Measurements from ENCODE around the gene GLIS1.

GLIS1 gene

DNA sequence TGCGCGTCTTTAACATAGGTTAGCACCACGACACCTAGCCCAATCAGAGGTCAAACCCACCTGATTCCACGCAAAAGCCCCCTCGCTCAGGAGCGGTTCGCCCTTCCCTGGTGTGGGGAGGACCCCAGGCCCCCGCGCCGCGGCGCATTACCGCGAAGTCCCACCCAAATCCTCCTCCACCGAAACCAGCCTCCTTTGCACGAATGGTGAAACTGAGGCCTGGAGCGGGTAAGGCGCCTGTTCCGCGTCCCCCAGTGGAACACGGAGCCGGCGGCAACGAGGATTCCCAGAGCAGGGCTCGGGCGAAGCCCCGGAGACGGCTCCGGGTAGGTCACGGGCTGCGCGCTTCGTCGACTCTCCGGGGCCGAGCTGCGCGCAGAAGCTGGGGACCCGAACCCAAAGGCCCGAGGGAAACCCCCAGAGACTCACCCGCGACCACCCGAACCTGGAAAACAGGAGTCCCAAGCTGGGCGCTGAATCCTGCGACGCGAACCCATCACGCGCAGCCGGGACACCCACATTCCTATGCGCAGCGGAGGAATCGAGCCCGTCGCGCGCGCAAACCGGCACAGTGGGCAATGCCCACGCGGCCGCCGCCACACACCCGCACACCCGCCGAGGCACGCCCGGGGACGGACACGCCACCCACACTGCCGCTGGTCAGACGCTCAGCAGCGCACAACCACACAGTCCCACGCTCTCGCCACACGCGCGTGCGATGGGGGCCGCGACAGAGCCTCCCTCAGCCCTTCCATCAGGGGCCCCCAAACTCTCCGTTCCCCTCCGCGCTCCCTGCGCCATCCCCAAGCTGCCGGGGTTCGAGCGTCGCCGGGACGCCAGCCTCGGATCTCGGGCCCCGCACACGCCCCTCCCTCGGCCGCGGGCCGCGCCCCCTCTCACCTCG, 507 bp downstream of the GLIS1 start:
- H3K27me3 ChIP-seq (ENCODE audit: low read length) = no peaks in the 10 kb centered on the region
- H3K4me3 ChIP-seq (ENCODE audit: insufficient read depth, low read length, poor library complexity, severe bottlenecking) = no peak overlapping the region
- no peak overlapping the region for H2AFZ ChIP-seq (ENCODE audit: low read depth, low read length, severe bottlenecking)
- H4K20me1 ChIP-seq (ENCODE audit: low read depth, low read length) = no peaks in the 10 kb centered on the region
- TF ChIP-seq, protein P1, sequence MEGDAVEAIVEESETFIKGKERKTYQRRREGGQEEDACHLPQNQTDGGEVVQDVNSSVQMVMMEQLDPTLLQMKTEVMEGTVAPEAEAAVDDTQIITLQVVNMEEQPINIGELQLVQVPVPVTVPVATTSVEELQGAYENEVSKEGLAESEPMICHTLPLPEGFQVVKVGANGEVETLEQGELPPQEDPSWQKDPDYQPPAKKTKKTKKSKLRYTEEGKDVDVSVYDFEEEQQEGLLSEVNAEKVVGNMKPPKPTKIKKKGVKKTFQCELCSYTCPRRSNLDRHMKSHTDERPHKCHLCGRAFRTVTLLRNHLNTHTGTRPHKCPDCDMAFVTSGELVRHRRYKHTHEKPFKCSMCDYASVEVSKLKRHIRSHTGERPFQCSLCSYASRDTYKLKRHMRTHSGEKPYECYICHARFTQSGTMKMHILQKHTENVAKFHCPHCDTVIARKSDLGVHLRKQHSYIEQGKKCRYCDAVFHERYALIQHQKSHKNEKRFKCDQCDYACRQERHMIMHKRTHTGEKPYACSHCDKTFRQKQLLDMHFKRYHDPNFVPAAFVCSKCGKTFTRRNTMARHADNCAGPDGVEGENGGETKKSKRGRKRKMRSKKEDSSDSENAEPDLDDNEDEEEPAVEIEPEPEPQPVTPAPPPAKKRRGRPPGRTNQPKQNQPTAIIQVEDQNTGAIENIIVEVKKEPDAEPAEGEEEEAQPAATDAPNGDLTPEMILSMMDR (IDR thresholded peaks at IDR 0.05; ENCODE audit: insufficient read depth, low read length, poor library complexity, severe bottlenecking) = no peak
- no peak for TF ChIP-seq EZH2phosphoT487 (conservative IDR thresholded peaks at IDR 0.05; ENCODE audit: low read length)
- no peak overlapping the region for H3K9ac ChIP-seq (ENCODE audit: low read length)
- H3K79me2 ChIP-seq (ENCODE audit: insufficient read depth, low read length) = no peaks in the 10 kb centered on the region
- no peaks in the 10 kb centered on the region for H3K36me3 ChIP-seq (ENCODE audit: low read length)
- H3K9me3 ChIP-seq (ENCODE audit: insufficient read depth, low read length) = peaks cover 6% of the 10 kb centered on the region
- H3K9me2 ChIP-seq (replicated peaks; ENCODE audit: insufficient read depth, low read length) = no peaks in the 10 kb centered on the region
- no peak overlapping the region for H3K27ac ChIP-seq (ENCODE audit: low read depth, low read length)
- H3F3A ChIP-seq (ENCODE audit: insufficient read depth) = no peaks in the 10 kb centered on the region
- H3K4me2 ChIP-seq (ENCODE audit: low read depth, low read length, poor library complexity, severe bottlenecking) = peak overlapping the region; percentile 51

DNA sequence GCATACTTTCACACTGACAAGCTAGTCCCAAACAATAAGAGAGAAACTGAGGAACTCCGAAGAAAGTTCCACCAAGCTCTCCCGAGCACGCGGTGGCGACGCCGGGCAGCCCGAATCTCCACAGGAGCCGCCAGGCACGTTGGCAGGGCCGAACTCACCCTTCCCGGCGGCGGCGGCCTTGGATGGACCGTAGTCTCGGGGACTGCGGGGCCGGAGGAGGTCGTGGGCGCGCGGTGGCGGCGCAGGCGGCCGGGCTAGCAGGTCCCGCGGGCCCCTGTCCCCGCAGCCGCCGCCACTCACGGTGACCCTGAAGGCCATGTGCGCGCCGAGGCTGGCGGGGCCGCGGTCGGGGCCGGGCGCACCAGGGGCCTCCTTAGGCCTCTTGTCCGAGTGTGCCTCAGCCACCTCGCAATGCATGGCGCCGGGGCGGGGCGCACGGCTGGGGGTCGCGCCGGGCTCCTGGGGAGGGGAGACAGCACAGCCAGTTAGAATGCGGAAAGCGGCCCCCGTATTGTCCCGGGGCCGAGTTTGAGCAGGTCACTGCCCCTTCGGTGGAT, 1.2 kb downstream of the GLIS1 start:
- H3K4me2 ChIP-seq (ENCODE audit: low read depth, low read length, poor library complexity, severe bottlenecking) = no peak overlapping the region
- no peak for TF ChIP-seq EZH2phosphoT487 (conservative IDR thresholded peaks at IDR 0.05; ENCODE audit: low read length)
- TF ChIP-seq, protein P1 (IDR thresholded peaks at IDR 0.05; ENCODE audit: insufficient read depth, low read length, poor library complexity, severe bottlenecking) = no peak
- H3K9ac ChIP-seq (ENCODE audit: low read length) = no peak overlapping the region
- no peaks in the 10 kb centered on the region for H4K20me1 ChIP-seq (ENCODE audit: low read depth, low read length)
- H3K36me3 ChIP-seq (ENCODE audit: low read length) = no peaks in the 10 kb centered on the region
- H3K9me2 ChIP-seq (replicated peaks; ENCODE audit: insufficient read depth, low read length) = no peaks in the 10 kb centered on the region
- H3K27me3 ChIP-seq (ENCODE audit: low read length) = no peaks in the 10 kb centered on the region
- H3K9me3 ChIP-seq (ENCODE audit: insufficient read depth, low read length) = peaks cover 2% of the 10 kb centered on the region; the same call in 1 of the 2 replicates
- H3K79me2 ChIP-seq (ENCODE audit: insufficient read depth, low read length) = no peaks in the 10 kb centered on the region
- H3K4me3 ChIP-seq (ENCODE audit: insufficient read depth, low read length, poor library complexity, severe bottlenecking) = no peak overlapping the region
- no peak overlapping the region for H3K27ac ChIP-seq (ENCODE audit: low read depth, low read length)
- no peak overlapping the region for H2AFZ ChIP-seq (ENCODE audit: low read depth, low read length, severe bottlenecking)
- H3F3A ChIP-seq (ENCODE audit: insufficient read depth) = no peaks in the 10 kb centered on the region

DNA sequence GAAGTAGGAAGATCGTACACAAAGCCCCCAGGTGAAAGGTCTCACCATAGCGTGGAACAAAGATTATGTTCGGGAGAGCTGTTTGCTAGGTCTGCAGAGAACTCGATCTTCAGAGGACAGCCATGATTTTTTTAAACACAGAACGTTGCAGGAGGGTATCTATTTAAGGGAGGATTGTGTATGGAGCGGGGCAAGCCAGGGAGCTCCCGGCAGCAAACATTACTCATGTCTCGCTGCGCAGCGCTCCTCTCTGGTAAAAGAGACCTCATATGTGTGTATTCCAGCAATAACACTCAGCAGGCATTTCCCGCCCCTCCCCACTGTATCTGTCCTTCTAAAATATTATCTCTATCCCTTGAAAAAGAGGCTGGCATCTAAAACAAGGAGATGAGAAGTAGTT, 2.7 kb downstream of the GLIS1 start:
- no peak overlapping the region for H3K9ac ChIP-seq (ENCODE audit: low read length)
- H3K27ac ChIP-seq (ENCODE audit: low read depth, low read length) = no peak overlapping the region
- H3K9me2 ChIP-seq (replicated peaks; ENCODE audit: insufficient read depth, low read length) = no peaks in the 10 kb centered on the region
- no peak overlapping the region for H3K4me2 ChIP-seq (ENCODE audit: low read depth, low read length, poor library complexity, severe bottlenecking)
- no peaks in the 10 kb centered on the region for H3F3A ChIP-seq (ENCODE audit: insufficient read depth)
- no peaks in the 10 kb centered on the region for H3K27me3 ChIP-seq (ENCODE audit: low read length)
- no peaks in the 10 kb centered on the region for H3K9me3 ChIP-seq (ENCODE audit: insufficient read depth, low read length)
- H2AFZ ChIP-seq (ENCODE audit: low read depth, low read length, severe bottlenecking) = no peak overlapping the region
- H3K79me2 ChIP-seq (ENCODE audit: insufficient read depth, low read length) = no peaks in the 10 kb centered on the region
- TF ChIP-seq, protein P1 (IDR thresholded peaks at IDR 0.05; ENCODE audit: insufficient read depth, low read length, poor library complexity, severe bottlenecking) = no peak
- TF ChIP-seq EZH2phosphoT487 (conservative IDR thresholded peaks at IDR 0.05; ENCODE audit: low read length) = no peak
- H4K20me1 ChIP-seq (ENCODE audit: low read depth, low read length) = no peaks in the 10 kb centered on the region
- H3K4me3 ChIP-seq (ENCODE audit: insufficient read depth, low read length, poor library complexity, severe bottlenecking) = no peak overlapping the region
- H3K36me3 ChIP-seq (ENCODE audit: low read length) = no peaks in the 10 kb centered on the region
